H1 (cell line): ENCODE data around the gene HEBP1. TPM values are rescaled to one million over a fixed set of nuclear protein-coding genes. Genes with fewer than 3 reads are reported as not detected.

Experiments
- CTCF ChIA-PET: fragments of 300-600 bp; sonication (Branson Sonifier 250); formaldehyde crosslinking; loops from one replicate; lab custom pipeline; 2021; ENCODE audit not compliant: partially characterized antibody; lab: Charles Lee
- POLR2A ChIA-PET: fragments of 300-600 bp; sonication (Branson Sonifier 250); formaldehyde crosslinking; loops from one replicate; lab custom pipeline; 2021; ENCODE audit warnings: inconsistent platforms; ENCODE audit not compliant: partially characterized antibody; lab: Charles Lee
- DNase-seq, 2 experiments: peaks; one replicate each; pipeline versions ENCODE4 v3.0.0 to v3.0.0-alpha.2; 2010 to 2022; ENCODE audit warnings: low spot score in 2 of 2, low read depth in 1 of 2, mixed read lengths in 1 of 2
- FAIRE-seq: peaks from 2 replicates; lab custom pipeline; 2011; peaks lifted over from hg19 to GRCh38; lab: Jason Lieb, UNC
- H2AFZ ChIP-seq: 2 replicates; pipeline ENCODE4 v1.8.1; 2012; ENCODE audit warnings: low read length, inconsistent platforms
- H2AK5ac ChIP-seq: 2 replicates; pipeline ENCODE4 v1.6.1; 2013; ENCODE audit warnings: low read depth, low read length
- H2BK120ac ChIP-seq: replicated peaks from 2 replicates; pipeline ENCODE3; 2013; ENCODE audit warnings: low read depth, low read length, inconsistent platforms
- H2BK12ac ChIP-seq: 2 replicates; pipeline ENCODE4 v1.6.1; 2013; ENCODE audit warnings: low read depth, low read length
- H2BK15ac ChIP-seq: 2 replicates; pipeline ENCODE4 v1.6.1; 2013; ENCODE audit warnings: low read length
- H2BK20ac ChIP-seq: 2 replicates; pipeline ENCODE4 v1.6.1; 2013; ENCODE audit warnings: low read length
- H2BK5ac ChIP-seq: 2 replicates; pipeline ENCODE4 v1.6.1; 2013; ENCODE audit warnings: low read depth, low read length
- H3K14ac ChIP-seq: 2 replicates; pipeline ENCODE4 v1.6.1; 2013; ENCODE audit warnings: inconsistent platforms; ENCODE audit not compliant: insufficient read length
- H3K18ac ChIP-seq: 2 replicates; pipeline ENCODE4 v1.6.1; 2013; ENCODE audit warnings: low read length; ENCODE audit errors: extremely low read depth
- H3K23ac ChIP-seq: 2 replicates; pipeline ENCODE4 v1.6.1; 2013; ENCODE audit warnings: inconsistent platforms; ENCODE audit not compliant: insufficient read length
- H3K23me2 ChIP-seq: 2 replicates; pipeline ENCODE4 v1.6.1; 2013; ENCODE audit warnings: low read depth, low read length
- H3K27ac ChIP-seq: 2 replicates; pipeline ENCODE4 v1.6.1; 2011; ENCODE audit warnings: low read depth, low read length, inconsistent platforms
- H3K27me3 ChIP-seq, 4 experiments: replicated peaks in 1 of 4; 1 replicate in 1 of 4; 2 replicates in 3 of 4; pipeline versions ENCODE4 v1.6.1 to v1.8.1; 2011 to 2013; ENCODE audit warnings: low read length in 3 of 4, mild to moderate bottlenecking in 3 of 4, inconsistent platforms in 2 of 4, mixed read lengths in 2 of 4, moderate library complexity in 1 of 4; ENCODE audit not compliant: control insufficient read depth in 3 of 4, insufficient read depth in 3 of 4; ENCODE audit errors: extremely low read depth in 1 of 4
- H3K36me3 ChIP-seq, 4 experiments: 2 replicates each; pipeline versions ENCODE4 v1.6.1 to v1.8.1; 2011 to 2013; ENCODE audit warnings: mild to moderate bottlenecking in 4 of 4, low read length in 3 of 4, moderate library complexity in 2 of 4, control low read depth in 1 of 4, inconsistent platforms in 1 of 4; ENCODE audit not compliant: insufficient read depth in 4 of 4, control insufficient read depth in 2 of 4
- H3K4ac ChIP-seq: replicated peaks from 2 replicates; pipeline ENCODE3; 2013; ENCODE audit warnings: low read length, low read depth, mixed read lengths, inconsistent platforms; ENCODE audit not compliant: insufficient read length
- H3K4me1 ChIP-seq, 4 experiments: replicated peaks in 1 of 4; 1 replicate in 1 of 4; 2 replicates in 3 of 4; pipeline versions ENCODE4 v1.6.1 to v1.8.1; 2011 to 2013; ENCODE audit warnings: low read length in 3 of 4, inconsistent platforms in 2 of 4, mixed read lengths in 1 of 4; ENCODE audit not compliant: insufficient read depth in 4 of 4, control insufficient read depth in 3 of 4
- H3K4me2 ChIP-seq, 2 experiments: 2 replicates each; pipeline versions ENCODE4 v1.6.1 to v1.8.1; 2011 to 2013; ENCODE audit warnings: low read depth in 2 of 2, low read length in 2 of 2, control low read depth in 1 of 2, inconsistent platforms in 1 of 2, mild to moderate bottlenecking in 1 of 2; ENCODE audit not compliant: insufficient read depth in 1 of 2
- H3K4me3 ChIP-seq, 4 experiments: fragments of 200-600, 300-600 bp in 1 of 4; sonication (generic), shearing (Covaris generic), sonication (Bioruptor Twin) in 1 of 4; 2 replicates each; pipeline versions ENCODE4 v1.5.1 to v1.8.1; 2011 to 2016; ENCODE audit warnings: low read length in 4 of 4, low read depth in 3 of 4, control low read depth in 2 of 4, inconsistent platforms in 2 of 4, mild to moderate bottlenecking in 2 of 4, mixed read lengths in 1 of 4, moderate library complexity in 1 of 4; ENCODE audit not compliant: insufficient read depth in 2 of 4; ENCODE audit errors: extremely low read depth in 1 of 4
- H3K56ac ChIP-seq: replicated peaks from 2 replicates; pipeline ENCODE3; 2013; ENCODE audit warnings: low read depth, mild to moderate bottlenecking, mixed read lengths, low read length, inconsistent platforms; ENCODE audit not compliant: insufficient read length
- H3K79me1 ChIP-seq: 2 replicates; pipeline ENCODE4 v1.6.1; 2013; ENCODE audit warnings: low read depth, low read length, control low read depth
- H3K79me2 ChIP-seq, 2 experiments: 2 replicates each; pipeline versions ENCODE4 v1.6.1 to v1.8.1; 2012 to 2013; ENCODE audit warnings: low read length in 2 of 2, mild to moderate bottlenecking in 2 of 2, inconsistent platforms in 1 of 2; ENCODE audit not compliant: insufficient read depth in 2 of 2, control insufficient read depth in 1 of 2
- H3K9ac ChIP-seq, 4 experiments: replicated peaks in 1 of 4; 1 replicate in 1 of 4; 2 replicates in 3 of 4; pipeline versions ENCODE4 v1.6.1 to v1.8.1; 2011 to 2013; ENCODE audit warnings: low read depth in 3 of 4, low read length in 3 of 4, control low read depth in 2 of 4, mild to moderate bottlenecking in 2 of 4, moderate library complexity in 2 of 4, inconsistent platforms in 1 of 4; ENCODE audit errors: extremely low read depth in 1 of 4
- H3K9me3 ChIP-seq, 2 experiments: 2 replicates each; pipeline versions ENCODE4 v1.6.1 to v1.8.1; 2012 to 2013; ENCODE audit warnings: mild to moderate bottlenecking in 2 of 2, moderate library complexity in 2 of 2, control low read depth in 1 of 2, inconsistent platforms in 1 of 2, low read depth in 1 of 2, low read length in 1 of 2, mixed read lengths in 1 of 2; ENCODE audit not compliant: insufficient read depth in 2 of 2
- H4K20me1 ChIP-seq, 2 experiments: replicated peaks in 1 of 2; 2 replicates each; pipeline versions ENCODE3 to v1.8.1; 2011 to 2013; ENCODE audit warnings: inconsistent platforms in 2 of 2, low read length in 2 of 2, mild to moderate bottlenecking in 1 of 2; ENCODE audit not compliant: insufficient read depth in 2 of 2, control insufficient read depth in 1 of 2
- H4K5ac ChIP-seq: 2 replicates; pipeline ENCODE4 v1.6.1; 2013; ENCODE audit warnings: low read length, low read depth, mixed read lengths, inconsistent platforms; ENCODE audit not compliant: insufficient read length
- H4K8ac ChIP-seq: 2 replicates; pipeline ENCODE4 v1.8.0; 2013; ENCODE audit warnings: mild to moderate bottlenecking, moderate library complexity, low read length, inconsistent platforms; ENCODE audit not compliant: insufficient read depth; ENCODE audit errors: extremely low read depth
- H4K91ac ChIP-seq: replicated peaks from 2 replicates; pipeline ENCODE3; 2013; ENCODE audit warnings: low read length, mixed read lengths, inconsistent platforms; ENCODE audit not compliant: insufficient read length
- ATF2 ChIP-seq: IDR thresholded peaks from 2 replicates; pipeline ENCODE4 v1.6.1; 2012; ENCODE audit warnings: low read length, inconsistent platforms
- CREB1 ChIP-seq: IDR thresholded peaks from 2 replicates; pipeline ENCODE4 v1.6.1; 2012; ENCODE audit warnings: inconsistent platforms
- CTCF ChIP-seq, 3 experiments: IDR thresholded peaks; 1 replicate in 2 of 3; 2 replicates in 1 of 3; pipeline versions ENCODE4 v1.5.1 to v1.6.1; 2011; ENCODE audit warnings: low read length in 3 of 3, mild to moderate bottlenecking in 3 of 3, inconsistent platforms in 2 of 3, low read depth in 1 of 3, moderate library complexity in 1 of 3; ENCODE audit not compliant: insufficient read depth in 1 of 3; ENCODE audit errors: control extremely low read depth in 1 of 3
- KDM4A ChIP-seq: IDR thresholded peaks from one replicate; pipeline ENCODE4 v1.7.1; 2012; ENCODE audit warnings: low read depth, mild to moderate bottlenecking, moderate library complexity, low read length, inconsistent platforms; ENCODE audit not compliant: severe bottlenecking
- MAFK ChIP-seq: IDR thresholded peaks from 2 replicates; pipeline ENCODE4 v1.6.1; 2012; ENCODE audit warnings: low read depth, mild to moderate bottlenecking, improper control_type of control experiment, low read length
- SIRT6 ChIP-seq: IDR thresholded peaks from one replicate; pipeline ENCODE4 v1.7.1; 2012; ENCODE audit warnings: low read length, inconsistent platforms
- USF2 ChIP-seq: IDR thresholded peaks from 2 replicates; pipeline ENCODE4 v1.6.1; 2011; ENCODE audit warnings: low read length, improper control_type of control experiment
- WGBS, 2 experiments: shearing (Covaris generic) in 1 of 2; methylation state at CpG; one replicate each; pipeline versions ENCODE4 v1.1.6 to v1.1.7; 2013 to 2015; ENCODE audit warnings: low lambda C conversion rate in 2 of 2, mixed read lengths in 2 of 2, inconsistent platforms in 1 of 2, low coverage in 1 of 2, missing lambda C conversion rate in 1 of 2; ENCODE audit not compliant: insufficient replicate concordance in 2 of 2, insufficient coverage in 1 of 2, insufficient read length in 1 of 2; ENCODE audit errors: extremely low coverage in 1 of 2, missing lambda C conversion rate in 1 of 2; 5-methylcytosine and 5-hydroxymethylcytosine counted together
- polyA plus RNA-seq, 7 experiments: library from polyadenylated mRNA; depleted of rRNA in 3 of 7; stranded (reverse) in 5 of 7; unstranded in 2 of 7; fragments of >200 nt in 5 of 7; fragments of 200-250 nt in 2 of 7; gene quantifications; 1 replicate in 5 of 7; 2 replicates in 1 of 7; 4 replicates in 1 of 7; pipeline versions ENCODE4 v1.2.1 to v1.2.3, GENCODE V29; 2011 to 2013; ENCODE audit warnings: missing spikeins in 2 of 7, mixed read lengths in 2 of 7
- total RNA-seq: library from RNA; stranded (reverse); fragmentation: NEBNext Ultra II Directional; extraction: Animal tissue kit (Norgen Biotek cat#: 25700); gene quantifications from 2 replicates; pipeline ENCODE4 v1.2.1, GENCODE V29; 2021

HEBP1 gene
- total and polyA plus RNA-seq, 2 of the 8 experiments (the other 6 are each of a cell fraction or from before 2014, with no cell fraction given), result 30.8 to 56.1 TPM

GRCh38 chr12:13023811-13024530 lies 23.9 kb upstream of the HEBP1 start:
- H4K91ac ChIP-seq, result no peak overlapping the region
- no peak overlapping the region for H3K4me2 ChIP-seq
- peak in 1 of 2 experiments; percentile 2 for DNase-seq
- no peak overlapping the region for H2AK5ac ChIP-seq
- H2BK5ac ChIP-seq, result no peak overlapping the region
- no peak overlapping the region for H2BK15ac ChIP-seq
- H3K4me1 ChIP-seq, result peaks cover 0 to 3% (median 1%) of the 10 kb centered on the region in 4 experiments; a peak in 2 of 7 replicates
- no peak overlapping the region for H4K8ac ChIP-seq
- H3K4ac ChIP-seq, result no peak overlapping the region
- H2BK120ac ChIP-seq, result no peak overlapping the region
- H3K27ac ChIP-seq, result no peak overlapping the region
- H3K79me2 ChIP-seq, result no peaks in the 10 kb centered on the region
- H3K23me2 ChIP-seq, result no peaks in the 10 kb centered on the region
- no peak overlapping the region for H3K18ac ChIP-seq
- H3K14ac ChIP-seq, result no peak overlapping the region
- FAIRE-seq, result no peak
- no peaks in the 10 kb centered on the region for H3K36me3 ChIP-seq
- no peak overlapping the region for H2BK12ac ChIP-seq
- no peak overlapping the region for H4K5ac ChIP-seq
- H3K9me3 ChIP-seq, result no peaks in the 10 kb centered on the region
- H4K20me1 ChIP-seq, result no peaks in the 10 kb centered on the region
- CTCF ChIA-PET, result interaction anchor here (0.7 to 2.0 kb wide), 5 partner anchors 31 to 948 kb away, joined by 3 to 7 read pairs (median 3); no protein-coding TSS in a partner anchor
- no peak overlapping the region for H3K56ac ChIP-seq
- WGBS, 2 experiments, result 88% methylated on average over 6 of the region's 6 CpGs; no CpG with 5 or more reads in 1 of the 2 experiments
- POLR2A ChIA-PET, result interaction anchor here (0.7 kb wide), 1 partner anchor 11 kb away, joined by 3 read pairs; no protein-coding TSS in a partner anchor
- H2AFZ ChIP-seq, result no peak overlapping the region
- no peaks in the 10 kb centered on the region for H3K27me3 ChIP-seq
- H3K9ac ChIP-seq, result no peak overlapping the region
- H3K79me1 ChIP-seq, result no peaks in the 10 kb centered on the region
- H2BK20ac ChIP-seq, result no peak overlapping the region
- H3K4me3 ChIP-seq, result no peak overlapping the region
- H3K23ac ChIP-seq, result no peak overlapping the region
- no peak for TF ChIP-seq MAFK
- no peak for TF ChIP-seq SIRT6
- no peak for TF ChIP-seq USF2
- no peak for TF ChIP-seq CTCF (IDR thresholded peaks at IDR 0.05; ENCODE audit: control extremely low read depth in 1 of 3, insufficient read depth in 1 of 3, low read depth in 1 of 3, low read length in 3 of 3)
- no peak for TF ChIP-seq ATF2
- no peak for TF ChIP-seq KDM4A
- TF ChIP-seq CREB1, result no peak
